CMK (cell line): ENCODE data around the gene TENM4.

ENCODE experiments used
- DNase-seq: peaks from one replicate; pipeline ENCODE4 v3.0.0-alpha.2; 2010; ENCODE audit warnings: low read depth

TENM4 gene

GRCh38 chr11:79342686-79343085 lies 98.1 kb downstream of the TENM4 start:
- no peak for DNase-seq

- no peak for DNase-seq
Observed at GRCh38 chr11:79342236-79342635, 98.6 kb downstream of the TENM4 start.

GRCh38 chr11:79340535-79340934 lies 100.3 kb downstream of the TENM4 start:
- DNase-seq, result no peak

- no peak for DNase-seq
Observed at GRCh38 chr11:79336797-79337517, 103.9 kb downstream of the TENM4 start.

- DNase-seq, result no peak
Observed at GRCh38 chr11:79335681-79336080, 105.1 kb downstream of the TENM4 start.

GRCh38 chr11:79333355-79333754 lies 107.5 kb downstream of the TENM4 start:
- DNase-seq, result no peak

GRCh38 chr11:79332017-79332416 lies 108.8 kb downstream of the TENM4 start:
- no peak for DNase-seq

GRCh38 chr11:79331203-79331901 lies 109.5 kb downstream of the TENM4 start:
- no peak for DNase-seq

- DNase-seq, result no peak
Observed at GRCh38 chr11:79330651-79331050, 110.2 kb downstream of the TENM4 start.

GRCh38 chr11:79329561-79329960 lies 111.3 kb downstream of the TENM4 start:
- DNase-seq, result no peak

- no peak for DNase-seq
Observed at GRCh38 chr11:79328402-79328801, 112.4 kb downstream of the TENM4 start.

- DNase-seq, result no peak
Observed at GRCh38 chr11:79325851-79326250, 115.0 kb downstream of the TENM4 start.

GRCh38 chr11:79321263-79321662 lies 119.6 kb downstream of the TENM4 start:
- no peak for DNase-seq

GRCh38 chr11:79314906-79315689 lies 125.7 kb downstream of the TENM4 start:
- DNase-seq, result no peak

GRCh38 chr11:79313530-79313913 lies 127.3 kb downstream of the TENM4 start:
- no peak for DNase-seq

GRCh38 chr11:79312617-79313529 lies 128.0 kb downstream of the TENM4 start:
- no peak for DNase-seq

- DNase-seq, result no peak
Observed at GRCh38 chr11:79311461-79311860, 129.4 kb downstream of the TENM4 start.

- DNase-seq, result no peak
Observed at GRCh38 chr11:79309407-79309806, 131.4 kb downstream of the TENM4 start.

GRCh38 chr11:79308429-79308828 lies 132.4 kb downstream of the TENM4 start:
- no peak for DNase-seq

- DNase-seq, result no peak
Observed at GRCh38 chr11:79304599-79305212, 136.1 kb downstream of the TENM4 start.

GRCh38 chr11:79296141-79296540 lies 144.7 kb downstream of the TENM4 start:
- no peak for DNase-seq
